ENCODE measurements around the gene NXF3.
"Not testable (repeated sequence)": the region's sequence is repeated elsewhere in the genome, so short reads cannot be mapped to it uniquely, and the experiment has no call there.

NXF3 gene

DNA sequence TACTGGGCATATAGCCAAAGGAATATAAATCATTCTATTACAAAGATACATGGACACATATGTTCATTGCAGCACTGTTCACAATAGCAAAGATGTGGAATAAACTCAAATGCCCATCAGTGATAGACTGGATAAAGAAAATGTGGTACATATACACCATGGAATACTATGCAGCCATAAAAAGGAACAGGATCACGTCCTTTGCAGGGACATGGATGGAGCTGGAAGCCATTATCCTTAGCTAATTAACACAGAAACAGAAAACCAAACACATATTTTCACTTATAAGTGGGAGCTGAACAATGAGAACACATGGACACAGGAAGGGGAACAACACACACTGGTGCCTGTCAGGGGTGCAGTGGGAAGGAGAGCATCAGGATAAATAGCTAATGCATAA lies 59.6 kb downstream of the NXF3 start:
- DNase-seq, result not testable (repeated sequence)

Measured in MV-4-11 (cell line).